GM23338 (cell line): ENCODE data around the gene FANCG.

ENCODE experiments used
- CREB1 ChIP-seq: fragments of 250-450 bp; sonication (Bioruptor Pico); IDR thresholded peaks from 2 replicates; pipeline ENCODE4 v1.5.0; 2020; ENCODE audit warnings: low read depth, mild to moderate bottlenecking, moderate library complexity
- CTCF ChIP-seq, 2 experiments: fragments of 200-600 bp in 1 of 2; sonication (generic) in 1 of 2; conservative IDR thresholded peaks; 2 replicates each; pipeline versions ENCODE4 v1.5.1 to v1.6.1; 2016 to 2017; ENCODE audit warnings: antibody characterized with exemption in 2 of 2, low read depth in 2 of 2, mild to moderate bottlenecking in 2 of 2, moderate library complexity in 1 of 2
- ETS1 ChIP-seq: IDR thresholded peaks from 2 replicates; pipeline ENCODE4 v1.6.1; 2016; ENCODE audit warnings: antibody characterized with exemption
- EZH2 ChIP-seq: fragments of 200-600 bp; sonication (generic); IDR thresholded peaks from one replicate; pipeline ENCODE4 v1.8.0; 2017; ENCODE audit warnings: antibody characterized with exemption, mild to moderate bottlenecking, low read depth; ENCODE audit not compliant: unreplicated experiment
- EZH2phosphoT487 ChIP-seq: fragments of 200-600 bp; sonication (generic); IDR thresholded peaks from one replicate; pipeline ENCODE4 v1.8.1; 2018; ENCODE audit warnings: antibody characterized with exemption; ENCODE audit not compliant: unreplicated experiment
- JUNB ChIP-seq: IDR thresholded peaks from one replicate; pipeline ENCODE4 v1.6.1; 2016; ENCODE audit warnings: antibody characterized with exemption; ENCODE audit not compliant: unreplicated experiment
- POLR2AphosphoS5 ChIP-seq: IDR thresholded peaks from 2 replicates; pipeline ENCODE4 v1.6.1; 2016; ENCODE audit warnings: antibody characterized with exemption, low read depth
- REST ChIP-seq: IDR thresholded peaks from one replicate; pipeline ENCODE4 v1.6.1; 2018; ENCODE audit warnings: antibody characterized with exemption; ENCODE audit not compliant: unreplicated experiment
- STAT1 ChIP-seq: IDR thresholded peaks from one replicate; pipeline ENCODE4 v1.6.1; 2016; ENCODE audit warnings: antibody characterized with exemption; ENCODE audit not compliant: unreplicated experiment
- ZNF114 ChIP-seq: fragments of 250-450 bp; sonication (Bioruptor Pico); IDR thresholded peaks from 2 replicates; pipeline ENCODE4 v1.5.0; 2020; ENCODE audit warnings: mild to moderate bottlenecking, moderate library complexity
- ZNF331 ChIP-seq: fragments of 250-450 bp; sonication (Bioruptor Pico); IDR thresholded peaks from 2 replicates; pipeline ENCODE4 v1.5.0; 2020; ENCODE audit warnings: low read depth, mild to moderate bottlenecking, moderate library complexity

- TF ChIP-seq POLR2AphosphoS5 (no peak), CTCF (conservative IDR thresholded peaks at IDR 0.05; ENCODE audit: low read depth in 2 of 2) (no peak), EZH2phosphoT487 (no peak), EZH2 (no peak), REST (no peak), ETS1 (no peak), ZNF331 (CRISPR knock-in tag) (no peak), CREB1 (CRISPR knock-in tag) (no peak), ZNF114 (no peak), JUNB (no peak), STAT1 (no peak)
Measured at GRCh38 chr9:35112257-35113020, 32.7 kb upstream of the FANCG start.
